SH-SY5Y (cell line): Measurements from ENCODE around the gene MYO1F.

Experiments
- GATA2 ChIP-seq: IDR thresholded peaks from 2 replicates; pipeline ENCODE4 v1.6.1; 2011; ENCODE audit warnings: mild to moderate bottlenecking, low read depth, low read length
- GATA3 ChIP-seq: IDR thresholded peaks from 2 replicates; pipeline ENCODE4 v1.6.1; 2011; ENCODE audit warnings: low read depth, mild to moderate bottlenecking, low read length, moderate library complexity

- TF ChIP-seq GATA2 (no peak), GATA3 (no peak)
Observed at GRCh38 chr19:8557642-8558238, 19.5 kb downstream of the MYO1F start.
